GM18951 (cell line): ENCODE measurements around the gene HSPB7.
"Not testable (repeated sequence)": the region's sequence is repeated elsewhere in the genome, so short reads cannot be mapped to it uniquely, and the experiment has no call there.

Experiments
- POLR2A ChIP-seq: IDR thresholded peaks from 4 replicates; pipeline ENCODE4 v1.6.1; 2011; ENCODE audit warnings: mild to moderate bottlenecking; ENCODE audit not compliant: insufficient read length, insufficient read depth; ENCODE audit errors: extremely low read depth
- in situ Hi-C: fragments of 300-500 bp; cut with MboI; formaldehyde crosslinking; loops from one replicate; pipeline ENCODE4 v1.12.0; 2022; ENCODE audit warnings: low sequenced_read_pairs, mixed read lengths, inconsistent platforms; ENCODE audit not compliant: unreplicated experiment

HSPB7 gene

GRCh38 chr1:16055613-16056520 is 38.0 kb upstream of the HSPB7 start:
- no peak for TF ChIP-seq POLR2A
- in situ Hi-C loops: no loop called here

GRCh38 chr1:16054598-16055540 is 37.0 kb upstream of the HSPB7 start:
- TF ChIP-seq POLR2A: no peak
- in situ Hi-C loops: no loop called here

- in situ Hi-C loops: no loop called here
- no peak for TF ChIP-seq POLR2A
Observed at GRCh38 chr1:16053781-16054502, 36.1 kb upstream of the HSPB7 start.

DNA sequence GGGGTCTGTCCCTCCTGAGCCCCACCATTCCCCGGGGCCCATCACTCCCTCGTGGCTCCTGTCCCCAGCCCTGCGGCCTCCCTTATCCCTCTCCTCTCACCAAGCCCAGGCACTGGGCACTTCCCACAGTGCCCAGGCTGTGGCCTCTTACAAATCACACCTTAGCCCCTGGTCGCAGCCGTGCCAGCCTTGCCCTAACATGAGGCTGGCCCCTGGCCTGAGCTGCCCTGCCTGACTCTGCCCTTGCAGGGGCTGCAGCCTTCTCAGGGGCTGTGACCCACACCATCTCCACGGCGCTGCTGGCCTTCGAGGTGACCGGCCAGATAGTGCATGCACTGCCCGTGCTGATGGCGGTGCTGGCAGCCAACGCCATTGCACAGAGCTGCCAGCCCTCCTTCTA is 34.1 kb upstream of the HSPB7 start:
- in situ Hi-C loops: not testable (repeated sequence)

- in situ Hi-C loops: no loop called here
- TF ChIP-seq POLR2A: no peak
Observed at GRCh38 chr1:16051039-16051438, 33.2 kb upstream of the HSPB7 start.

DNA sequence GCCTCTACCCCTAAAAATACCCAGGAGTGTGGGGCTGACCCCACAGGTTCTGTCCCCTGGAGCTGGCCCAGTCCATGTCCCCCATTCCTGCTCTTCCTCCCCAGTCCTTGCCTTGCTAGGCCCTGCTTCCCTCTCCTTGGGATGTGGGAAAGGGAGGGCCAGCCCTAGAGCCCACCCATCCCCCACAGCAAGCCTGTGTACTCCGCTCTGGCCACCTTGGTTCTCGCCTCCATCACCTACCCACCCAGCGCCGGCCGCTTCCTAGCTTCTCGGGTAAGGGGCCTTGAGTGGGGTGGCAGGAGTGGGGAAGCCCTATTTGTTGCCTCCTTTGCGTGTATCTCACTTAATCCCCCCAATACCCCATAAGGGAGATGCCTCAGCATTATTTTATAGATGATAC is 32.5 kb upstream of the HSPB7 start:
- in situ Hi-C loops: no loop called here
- no peak for TF ChIP-seq POLR2A

- TF ChIP-seq POLR2A: no peak
- in situ Hi-C loops: no loop called here
Observed at GRCh38 chr1:16048573-16049189, 30.8 kb upstream of the HSPB7 start.

GRCh38 chr1:16047791-16048475 is 30.1 kb upstream of the HSPB7 start:
- in situ Hi-C loops: no loop called here
- TF ChIP-seq POLR2A: no peak

DNA sequence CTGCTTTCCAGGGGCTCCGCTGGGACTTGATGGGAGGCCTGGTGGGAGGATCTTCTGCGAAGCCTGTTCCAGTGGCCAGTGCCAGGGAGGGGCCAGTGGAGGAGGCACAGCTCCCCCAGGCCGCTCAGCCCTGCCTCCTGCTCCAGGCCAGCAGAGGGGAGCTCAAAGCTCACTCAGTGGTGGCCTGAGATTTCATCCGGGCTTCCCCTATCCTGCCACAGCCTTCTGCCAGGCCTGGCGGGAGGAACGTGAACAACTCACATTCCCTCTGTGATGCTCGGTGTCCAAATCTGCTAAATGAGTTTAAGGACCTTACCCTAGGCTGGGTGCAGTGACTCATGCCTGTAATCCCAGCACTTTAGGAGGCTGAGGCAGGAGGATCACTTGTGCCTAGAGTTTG is 29.0 kb upstream of the HSPB7 start:
- in situ Hi-C loops: no loop called here
- no peak for TF ChIP-seq POLR2A

DNA sequence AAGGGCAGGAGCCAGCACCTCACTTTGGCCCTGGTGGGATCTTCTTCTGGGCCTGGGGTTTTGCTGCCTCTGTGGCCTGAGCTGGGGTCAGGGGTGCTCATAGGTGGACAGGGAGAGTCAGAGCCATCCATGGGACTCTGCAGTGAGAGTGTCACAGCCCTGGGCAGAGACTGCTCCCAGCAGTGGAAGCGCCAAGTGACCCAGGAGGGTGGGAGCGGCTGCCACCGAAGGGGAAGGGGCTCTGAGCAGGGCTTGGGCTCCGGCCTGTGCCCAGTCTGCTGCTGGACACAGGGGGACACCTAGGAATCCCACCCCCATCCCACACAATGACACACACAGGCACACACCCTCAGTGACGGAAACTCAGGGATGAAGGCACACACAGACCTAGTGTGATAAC is 26.1 kb upstream of the HSPB7 start:
- no peak for TF ChIP-seq POLR2A
- in situ Hi-C loops: no loop called here

- in situ Hi-C loops: no loop called here
- no peak for TF ChIP-seq POLR2A
Observed at GRCh38 chr1:16043521-16043920, 25.7 kb upstream of the HSPB7 start, which contains the start of gene CLCNKB. Gene CLCNKB (plus strand): TSS chr1:16043782. CDS start chr1:16044493, 711 bp downstream.

GRCh38 chr1:16042654-16043053 is 24.8 kb upstream of the HSPB7 start:
- in situ Hi-C loops: not testable (repeated sequence)

DNA sequence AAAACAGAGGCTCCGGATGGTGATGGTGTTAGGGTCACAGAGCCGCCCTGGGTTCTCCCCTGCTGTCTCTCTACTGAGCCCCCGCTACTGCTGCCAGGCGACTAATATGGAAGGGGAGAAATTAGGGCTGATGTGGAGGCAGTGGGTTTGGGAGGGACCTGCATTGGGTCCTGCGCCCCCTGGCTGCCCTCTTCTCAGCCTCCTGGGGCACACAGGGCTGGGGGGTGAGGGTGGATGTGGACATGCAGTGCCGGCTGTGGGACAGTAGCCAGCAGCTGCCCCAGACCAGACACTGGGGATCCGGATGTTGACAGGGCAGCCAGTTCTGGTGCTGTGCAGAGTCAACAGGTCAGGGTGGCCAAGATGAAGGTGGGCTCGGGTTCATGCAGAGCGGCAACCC is 24.3 kb upstream of the HSPB7 start:
- no peak for TF ChIP-seq POLR2A
- in situ Hi-C loops: no loop called here
